A549 treated with AZD9567 at 1 μM for 4 hours (cell line): Measurements from ENCODE around the gene TLX2. TPM values are rescaled to one million over a fixed set of nuclear protein-coding genes. Genes with fewer than 3 reads are reported as not detected.

Experiments used
- total RNA-seq: library from RNA; stranded (reverse); fragments of 200-300 nt; extraction: Qiagen RNA extraction; gene quantifications from 5 replicates; pipeline ENCODE4 v1.2.3, GENCODE V29; 2022; ENCODE audit not compliant: insufficient read depth

TLX2 gene
- total RNA-seq: 0.28 to 0.46 TPM (median 0.37 TPM) in 4 of 5 replicates, not detected in the other

GRCh38 chr2:74514368-74515270 lies at the start of gene TLX2:
TLX2 (plus strand) TSS chr2:74514450; CDS start chr2:74514807, 357 bp downstream.

GRCh38 chr2:74472086-74472944 lies 41.9 kb upstream of the TLX2 start, which contains the start of gene MRPL53:
MRPL53 (minus strand) TSS chr2:74472680; CDS start chr2:74472660, 20 bp downstream.

GRCh38 chr2:74482801-74483674 lies 31.2 kb upstream of the TLX2 start, which contains the start of the genes CCDC142 and TTC31:
CCDC142 (minus strand) TSS chr2:74482998; CDS start chr2:74482837, 161 bp downstream.
TTC31 (plus strand) TSS chr2:74483081; CDS start chr2:74483096, 15 bp downstream.

GRCh38 chr2:74499267-74499939 lies 14.8 kb upstream of the TLX2 start, which contains the start of gene LBX2:
LBX2 (minus strand) TSS chr2:74499603; CDS start chr2:74499537, 66 bp downstream.

GRCh38 chr2:74507145-74507925 lies 6.9 kb upstream of the TLX2 start, which contains the start of gene PCGF1:
PCGF1 (minus strand) TSS chr2:74507695; CDS start chr2:74507668, 27 bp downstream.

GRCh38 chr2:74525717-74526648 lies 11.7 kb downstream of the TLX2 start, which contains the start of gene DQX1:
DQX1 (minus strand) TSS chr2:74526231; CDS start chr2:74525729, 502 bp downstream.

GRCh38 chr2:74529357-74530238 lies 15.3 kb downstream of the TLX2 start, which contains the start of the genes AUP1 and HTRA2:
AUP1 (minus strand) TSS chr2:74529706; CDS start chr2:74529629, 77 bp downstream.
HTRA2 (plus strand) TSS chr2:74529933; CDS start chr2:74530007, 74 bp downstream.

GRCh38 chr2:74553892-74554819 lies 39.9 kb downstream of the TLX2 start, which contains the start of the genes DOK1 and LOXL3:
DOK1 (plus strand) TSS chr2:74554720; CDS start chr2:74554755, 35 bp downstream.
LOXL3 (minus strand) TSS chr2:74553942; CDS start chr2:74552634, 1,308 bp downstream.

Other genes with a start within 250 kb of the TLX2 start
- gene SLC4A5, start 171.0 kb upstream of the TLX2 start, total RNA-seq: 0.23 to 0.55 TPM (median 0.51 TPM) in 4 of 5 replicates, not detected in the other
- 108 to 152 TPM (median 145 TPM) in 5 replicates for gene DCTN1, start 134.1 kb upstream of the TLX2 start, total RNA-seq
- gene C2orf81, start 92.8 kb upstream of the TLX2 start, total RNA-seq: 2.9 to 5.0 TPM (median 4.2 TPM) in 5 replicates
- gene WDR54, start 92.7 kb upstream of the TLX2 start, total RNA-seq: 81.9 to 90.0 TPM (median 89.3 TPM) in 5 replicates
- 21.5 to 26.2 TPM (median 25.1 TPM) in 5 replicates for gene RTKN, start 72.5 kb upstream of the TLX2 start, total RNA-seq
- gene INO80B, start 59.4 kb upstream of the TLX2 start, total RNA-seq: 28.3 to 54.8 TPM (median 52.5 TPM) in 5 replicates
- 65.3 to 86.2 TPM (median 83.5 TPM) in 5 replicates for gene WBP1, start 56.0 kb upstream of the TLX2 start, total RNA-seq
- 39.3 to 56.5 TPM (median 54.1 TPM) in 5 replicates for gene MOGS, start 49.1 kb upstream of the TLX2 start, total RNA-seq
- 98.3 to 143 TPM (median 142 TPM) in 5 replicates for gene MRPL53, start 41.8 kb upstream of the TLX2 start, total RNA-seq
- 14.4 to 15.4 TPM (median 14.5 TPM) in 5 replicates for gene CCDC142, start 31.5 kb upstream of the TLX2 start, total RNA-seq
- gene TTC31, start 31.4 kb upstream of the TLX2 start, total RNA-seq: 12.7 to 19.4 TPM (median 18.6 TPM) in 5 replicates
- 2.7 to 3.9 TPM (median 3.2 TPM) in 4 of 5 replicates, not detected in the other for gene LBX2, start 14.8 kb upstream of the TLX2 start, total RNA-seq
- gene PCGF1, start 6.8 kb upstream of the TLX2 start, total RNA-seq: 34.2 to 37.9 TPM (median 35.0 TPM) in 5 replicates
- gene DQX1, start 11.8 kb downstream of the TLX2 start, total RNA-seq: 0.09 to 0.27 TPM (median 0.16 TPM) in 3 of 5 replicates, not detected in the others
- 174 to 251 TPM (median 241 TPM) in 5 replicates for gene AUP1, start 15.3 kb downstream of the TLX2 start, total RNA-seq
- gene HTRA2, start 15.5 kb downstream of the TLX2 start, total RNA-seq: 35.6 to 41.1 TPM (median 39.5 TPM) in 5 replicates
- gene LOXL3, start 39.5 kb downstream of the TLX2 start, total RNA-seq: 0.22 to 8.4 TPM (median 0.42 TPM) in 5 replicates
- gene DOK1, start 40.3 kb downstream of the TLX2 start, total RNA-seq: 3.7 to 6.0 TPM (median 4.8 TPM) in 5 replicates
- not detected in 5 replicates for gene M1AP, start 133.9 kb downstream of the TLX2 start, total RNA-seq
- gene SEMA4F, start 139.8 kb downstream of the TLX2 start, total RNA-seq: 9.7 to 12.1 TPM (median 11.4 TPM) in 5 replicates